Measurements from ENCODE around the gene KCNK2. TPM values are rescaled to one million over a fixed set of nuclear protein-coding genes. Genes with fewer than 3 reads are reported as not detected.
"Not testable (repeated sequence)": the region's sequence is repeated elsewhere in the genome, so short reads cannot be mapped to it uniquely, and the experiment has no call there.

The KCNK2 gene
- total RNA-seq, 1 experiment from 2014 or later: 8.7 TPM

GRCh38 chr1:215151841-215152549, 69.5 kb downstream of the KCNK2 start:
- no peak for DNase-seq (ENCODE audit: low read depth)

GRCh38 chr1:215156232-215156631, 73.7 kb downstream of the KCNK2 start:
- peak; percentile 44 for DNase-seq (ENCODE audit: low read depth)

GRCh38 chr1:215160351-215160750, 77.8 kb downstream of the KCNK2 start:
- DNase-seq (ENCODE audit: low read depth): no peak

GRCh38 chr1:215163144-215163543, 80.6 kb downstream of the KCNK2 start:
- not testable (repeated sequence) for DNase-seq (ENCODE audit: low read depth)

GRCh38 chr1:215166886-215167285, 84.3 kb downstream of the KCNK2 start:
- no peak for DNase-seq (ENCODE audit: low read depth)

GRCh38 chr1:215181518-215181917, 99.0 kb downstream of the KCNK2 start:
- peak; percentile 8 for DNase-seq (ENCODE audit: low read depth)

- DNase-seq (ENCODE audit: low read depth): no peak
These were observed 102.6 kb downstream of the KCNK2 start for GRCh38 chr1:215185067-215185620.

GRCh38 chr1:215188302-215188950, 105.9 kb downstream of the KCNK2 start:
- DNase-seq (ENCODE audit: low read depth): no peak

GRCh38 chr1:215192306-215192705, 109.8 kb downstream of the KCNK2 start:
- DNase-seq (ENCODE audit: low read depth): peak; percentile 35

- DNase-seq (ENCODE audit: low read depth): no peak
These were observed 115.5 kb downstream of the KCNK2 start for GRCh38 chr1:215198021-215198420.

GRCh38 chr1:215200121-215200520, 117.6 kb downstream of the KCNK2 start:
- no peak for DNase-seq (ENCODE audit: low read depth)

GRCh38 chr1:215201283-215201682, 118.7 kb downstream of the KCNK2 start:
- DNase-seq (ENCODE audit: low read depth): peak; percentile 5

GRCh38 chr1:215202868-215203267, 120.3 kb downstream of the KCNK2 start:
- no peak for DNase-seq (ENCODE audit: low read depth)

GRCh38 chr1:215210167-215210566, 127.6 kb downstream of the KCNK2 start:
- DNase-seq (ENCODE audit: low read depth): no peak

GRCh38 chr1:215215846-215216245, 133.3 kb downstream of the KCNK2 start:
- DNase-seq (ENCODE audit: low read depth): no peak

- DNase-seq (ENCODE audit: low read depth): no peak
These were observed 136.8 kb downstream of the KCNK2 start for GRCh38 chr1:215219372-215219771.

- no peak for DNase-seq (ENCODE audit: low read depth)
These were observed 137.8 kb downstream of the KCNK2 start for GRCh38 chr1:215220346-215220745.

- no peak for DNase-seq (ENCODE audit: low read depth)
These were observed 144.2 kb downstream of the KCNK2 start for GRCh38 chr1:215226757-215227156.

- DNase-seq (ENCODE audit: low read depth): no peak
These were observed 145.7 kb downstream of the KCNK2 start for GRCh38 chr1:215228193-215228592.

- DNase-seq (ENCODE audit: low read depth): no peak
These were observed 158.9 kb downstream of the KCNK2 start for GRCh38 chr1:215241451-215241850.

- DNase-seq (ENCODE audit: low read depth): no peak
These were observed 161.0 kb downstream of the KCNK2 start for GRCh38 chr1:215243345-215244054.

- DNase-seq (ENCODE audit: low read depth): no peak
These were observed 168.4 kb downstream of the KCNK2 start for GRCh38 chr1:215250913-215251312.

- DNase-seq (ENCODE audit: low read depth): no peak
These were observed 168.9 kb downstream of the KCNK2 start for GRCh38 chr1:215251428-215251827.

Measured in RPMI7951 (cell line).